ENCODE results near the gene RINL. TPM values are rescaled to one million over a fixed set of nuclear protein-coding genes. Genes with fewer than 3 reads are reported as not detected.

Gene RINL
- total RNA-seq, 2 donors from 2014 or later = 122 to 151 TPM

GRCh38 chr19:38846097-38846496 is 32.0 kb downstream of the RINL start:
- Mint-ChIP-seq H3K27ac (peak overlapping the region; percentile 85), H3K9me3 (no peaks in the 10 kb centered on the region), H3K4me3 (peak overlapping the region; percentile 53 to 65), H3K36me3 (ENCODE audit: insufficient read depth in 2 of 2) (peaks cover 33 to 65% of the 10 kb centered on the region in 2 donors), H3K4me1 (ENCODE audit: low read depth) (peaks cover 84% of the 10 kb centered on the region), H3K27me3 (ENCODE audit: low read depth) (no peaks in the 10 kb centered on the region)
- ATAC-seq (replicated peaks in 1 of 2) = no peak
- no peak for DNase-seq

GRCh38 chr19:38845374-38846024 is 32.6 kb downstream of the RINL start:
- Mint-ChIP-seq H3K27me3 (ENCODE audit: low read depth) (no peaks in the 10 kb centered on the region), H3K36me3 (ENCODE audit: insufficient read depth in 2 of 2) (peaks cover 35 to 70% of the 10 kb centered on the region in 2 donors), H3K4me3 (peak overlapping the region; percentile 53 to 65), H3K9me3 (no peaks in the 10 kb centered on the region), H3K4me1 (ENCODE audit: low read depth) (peaks cover 85% of the 10 kb centered on the region), H3K27ac (peak overlapping the region; percentile 85)
- ATAC-seq (replicated peaks in 1 of 2) = no peak
- no peak for DNase-seq

GRCh38 chr19:38844093-38844686 is 33.9 kb downstream of the RINL start:
- H3K4me1 Mint-ChIP-seq (ENCODE audit: low read depth) = peaks cover 98% of the 10 kb centered on the region
- ATAC-seq (replicated peaks in 1 of 2) = peak in 1 of 2 donors; percentile 19
- DNase-seq = no peak
- H3K36me3 Mint-ChIP-seq (ENCODE audit: insufficient read depth in 2 of 2) = peaks cover 37 to 77% of the 10 kb centered on the region in 2 donors
- H3K27me3 Mint-ChIP-seq (ENCODE audit: low read depth) = no peaks in the 10 kb centered on the region
- no peaks in the 10 kb centered on the region for H3K9me3 Mint-ChIP-seq
- H3K4me3 Mint-ChIP-seq = peak overlapping the region; percentile 69 to 92
- peak overlapping the region; percentile 88 for H3K27ac Mint-ChIP-seq

GRCh38 chr19:38843175-38843758 is 34.8 kb downstream of the RINL start:
- DNase-seq (no peak), ATAC-seq (replicated peaks in 1 of 2) (no peak)
- H3K4me1 Mint-ChIP-seq (ENCODE audit: low read depth) = peaks cover 100% of the 10 kb centered on the region
- peak overlapping the region; percentile 88 for H3K27ac Mint-ChIP-seq
- H3K27me3 Mint-ChIP-seq (ENCODE audit: low read depth) = no peaks in the 10 kb centered on the region
- H3K36me3 Mint-ChIP-seq (ENCODE audit: insufficient read depth in 2 of 2) = peaks cover 31 to 76% of the 10 kb centered on the region in 2 donors
- no peaks in the 10 kb centered on the region for H3K9me3 Mint-ChIP-seq
- peak overlapping the region; percentile 69 to 92 for H3K4me3 Mint-ChIP-seq

GRCh38 chr19:38842439-38843174 is 35.5 kb downstream of the RINL start:
- H3K36me3 Mint-ChIP-seq (ENCODE audit: insufficient read depth in 2 of 2) = peaks cover 28 to 71% of the 10 kb centered on the region in 2 donors
- H3K27me3 Mint-ChIP-seq (ENCODE audit: low read depth) = no peaks in the 10 kb centered on the region
- H3K9me3 Mint-ChIP-seq = no peaks in the 10 kb centered on the region
- ATAC-seq (replicated peaks in 1 of 2) = peak; percentile 65 to 72
- H3K4me1 Mint-ChIP-seq (ENCODE audit: low read depth) = peaks cover 95% of the 10 kb centered on the region
- peak; percentile 62 to 73 for DNase-seq
- H3K4me3 Mint-ChIP-seq = peak overlapping the region; percentile 69 to 92
- H3K27ac Mint-ChIP-seq = peak overlapping the region; percentile 88

- Mint-ChIP-seq H3K27ac (peak overlapping the region; percentile 88), H3K4me3 (peak overlapping the region; percentile 69 to 92), H3K9me3 (no peaks in the 10 kb centered on the region), H3K27me3 (ENCODE audit: low read depth) (no peaks in the 10 kb centered on the region), H3K36me3 (ENCODE audit: insufficient read depth in 2 of 2) (peaks cover 31 to 72% of the 10 kb centered on the region in 2 donors), H3K4me1 (ENCODE audit: low read depth) (peaks cover 92% of the 10 kb centered on the region)
- DNase-seq (peak in 1 of 2 donors; percentile 57), ATAC-seq (replicated peaks in 1 of 2) (peak; percentile 19)
These were observed 36.2 kb downstream of the RINL start for GRCh38 chr19:38841787-38842438.

GRCh38 chr19:38841180-38841766 is 36.8 kb downstream of the RINL start:
- H3K4me3 Mint-ChIP-seq = peak overlapping the region; percentile 69 to 92
- ATAC-seq (replicated peaks in 1 of 2) (no peak), DNase-seq (no peak)
- H3K36me3 Mint-ChIP-seq (ENCODE audit: insufficient read depth in 2 of 2) = peaks cover 31 to 74% of the 10 kb centered on the region in 2 donors
- peak overlapping the region; percentile 88 for H3K27ac Mint-ChIP-seq
- H3K4me1 Mint-ChIP-seq (ENCODE audit: low read depth) = peaks cover 88% of the 10 kb centered on the region
- no peaks in the 10 kb centered on the region for H3K27me3 Mint-ChIP-seq (ENCODE audit: low read depth)
- no peaks in the 10 kb centered on the region for H3K9me3 Mint-ChIP-seq

- Mint-ChIP-seq H3K9me3 (no peaks in the 10 kb centered on the region), H3K27ac (peak overlapping the region; percentile 74), H3K36me3 (ENCODE audit: insufficient read depth in 2 of 2) (peaks cover 29 to 71% of the 10 kb centered on the region in 2 donors), H3K4me3 (peak overlapping the region; percentile 45 to 65), H3K4me1 (ENCODE audit: low read depth) (peaks cover 85% of the 10 kb centered on the region), H3K27me3 (ENCODE audit: low read depth) (no peaks in the 10 kb centered on the region)
- DNase-seq (no peak), ATAC-seq (replicated peaks in 1 of 2) (no peak)
These were observed 37.5 kb downstream of the RINL start for GRCh38 chr19:38840583-38840968.

GRCh38 chr19:38839816-38840582 is 38.1 kb downstream of the RINL start:
- no peak for ATAC-seq (replicated peaks in 1 of 2)
- DNase-seq = peak in 1 of 2 donors; percentile 41
- Mint-ChIP-seq H3K27me3 (ENCODE audit: low read depth) (no peaks in the 10 kb centered on the region), H3K4me1 (ENCODE audit: low read depth) (peaks cover 79% of the 10 kb centered on the region), H3K4me3 (peak overlapping the region; percentile 38 to 72), H3K27ac (peak overlapping the region; percentile 78), H3K9me3 (no peaks in the 10 kb centered on the region), H3K36me3 (ENCODE audit: insufficient read depth in 2 of 2) (peaks cover 25 to 66% of the 10 kb centered on the region in 2 donors)

- peaks cover 73% of the 10 kb centered on the region for H3K4me1 Mint-ChIP-seq (ENCODE audit: low read depth)
- H3K27me3 Mint-ChIP-seq (ENCODE audit: low read depth) = no peaks in the 10 kb centered on the region
- H3K36me3 Mint-ChIP-seq (ENCODE audit: insufficient read depth in 2 of 2) = peaks cover 22 to 57% of the 10 kb centered on the region in 2 donors
- no peak for ATAC-seq (replicated peaks in 1 of 2)
- peak overlapping the region; percentile 78 for H3K27ac Mint-ChIP-seq
- no peak for DNase-seq
- H3K4me3 Mint-ChIP-seq = peak overlapping the region; percentile 58 to 63
- no peaks in the 10 kb centered on the region for H3K9me3 Mint-ChIP-seq
These were observed 38.9 kb downstream of the RINL start for GRCh38 chr19:38838986-38839761.

GRCh38 chr19:38838208-38838985 is 39.7 kb downstream of the RINL start:
- Mint-ChIP-seq H3K4me3 (peak overlapping the region; percentile 58 to 63), H3K9me3 (no peaks in the 10 kb centered on the region), H3K27ac (peak overlapping the region; percentile 78), H3K27me3 (ENCODE audit: low read depth) (no peaks in the 10 kb centered on the region), H3K4me1 (ENCODE audit: low read depth) (peaks cover 68% of the 10 kb centered on the region), H3K36me3 (ENCODE audit: insufficient read depth in 2 of 2) (peaks cover 17 to 50% of the 10 kb centered on the region in 2 donors)
- ATAC-seq (replicated peaks in 1 of 2) (peak; percentile 73 to 80), DNase-seq (peak; percentile 70 to 80)

Data from activated T-cell treated with anti-CD3 and anti-CD28 coated beads, Interleukin-2, amount 50 U/mL, for 72 hours (primary cell).